GM21381 (cell line): Measurements from ENCODE around the gene FARP2.

Experiments
- ATAC-seq: cut with Tn5 transposase; IDR thresholded peaks from one replicate; pipeline ENCODE4 v1.9.1; 2021; ENCODE audit warnings: mild to moderate bottlenecking, moderate library complexity; ENCODE audit not compliant: unreplicated experiment

FARP2 gene

GRCh38 chr2:241324775-241325174 lies 31.3 kb upstream of the FARP2 start:
- ATAC-seq = no peak

- ATAC-seq = no peak
Observed at GRCh38 chr2:241325257-241325656, 30.8 kb upstream of the FARP2 start.

- ATAC-seq = no peak
Observed at GRCh38 chr2:241329669-241330615, 26.1 kb upstream of the FARP2 start.

- no peak for ATAC-seq
Observed at GRCh38 chr2:241330616-241330981, 25.5 kb upstream of the FARP2 start.

DNA sequence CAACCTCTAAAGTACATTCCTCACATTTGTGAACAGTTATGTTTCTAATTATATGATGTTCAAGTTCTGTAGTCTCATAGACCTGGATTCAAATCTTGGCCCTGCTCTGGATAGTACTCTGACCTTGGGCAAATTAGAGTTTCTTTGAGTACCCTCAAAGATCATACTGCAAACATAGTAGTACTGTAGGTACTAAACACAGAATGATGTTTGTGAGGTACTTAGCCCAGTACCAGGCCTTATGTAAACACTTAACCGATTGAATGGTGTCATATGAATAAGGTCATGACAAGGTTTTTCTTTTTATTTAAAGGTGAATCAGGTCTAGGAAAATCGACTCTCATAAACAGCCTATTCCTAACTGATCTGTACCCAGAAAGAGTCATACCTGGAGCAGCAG lies 21.3 kb upstream of the FARP2 start:
- no peak for ATAC-seq

GRCh38 chr2:241339839-241340630 lies 16.1 kb upstream of the FARP2 start:
- no peak for ATAC-seq

DNA sequence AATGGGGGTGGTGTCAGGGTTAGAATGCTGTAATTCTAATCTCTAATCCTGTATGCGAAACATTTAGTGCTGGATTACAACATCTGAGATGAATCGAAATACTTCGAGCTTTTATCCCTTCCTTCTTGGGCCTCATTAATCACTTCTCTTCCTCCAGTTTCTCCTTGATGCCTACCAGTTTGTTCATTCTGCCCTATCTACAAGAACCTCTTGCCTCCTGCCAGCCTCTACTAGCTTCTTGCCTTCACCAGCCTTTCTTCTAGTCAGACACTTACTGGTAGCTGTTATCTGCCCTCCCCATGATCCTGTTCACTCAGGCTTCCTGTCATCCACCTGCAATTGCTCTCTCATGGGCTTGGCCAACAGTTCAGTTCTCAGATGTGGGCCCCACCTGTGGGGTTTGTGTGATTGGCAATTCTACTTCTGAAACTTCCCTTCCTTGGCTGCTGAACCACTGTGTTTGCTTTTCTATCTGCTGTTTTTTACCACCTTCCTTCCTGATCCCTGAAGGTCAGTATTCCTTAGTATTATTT lies 15.4 kb upstream of the FARP2 start:
- no peak for ATAC-seq

- ATAC-seq = no peak
Observed at GRCh38 chr2:241344925-241345651, 11.0 kb upstream of the FARP2 start.

DNA sequence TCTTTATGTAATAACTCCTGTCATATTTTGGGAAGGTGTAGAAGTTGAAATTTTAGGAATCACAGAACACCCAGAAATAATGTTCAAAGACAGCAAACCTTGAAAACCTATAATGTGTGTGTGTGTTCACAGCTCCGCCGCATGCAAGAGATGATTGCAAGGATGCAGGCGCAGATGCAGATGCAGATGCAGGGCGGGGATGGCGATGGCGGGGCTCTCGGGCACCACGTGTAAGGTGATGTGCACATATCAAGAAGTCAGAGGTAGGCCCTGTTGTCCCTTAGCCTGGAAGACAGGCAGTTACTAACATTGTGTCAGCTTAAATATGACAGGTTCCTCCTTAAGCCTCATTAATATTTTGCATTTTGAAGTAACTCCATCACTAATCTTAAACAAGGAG lies 6.1 kb upstream of the FARP2 start:
- no peak for ATAC-seq

DNA sequence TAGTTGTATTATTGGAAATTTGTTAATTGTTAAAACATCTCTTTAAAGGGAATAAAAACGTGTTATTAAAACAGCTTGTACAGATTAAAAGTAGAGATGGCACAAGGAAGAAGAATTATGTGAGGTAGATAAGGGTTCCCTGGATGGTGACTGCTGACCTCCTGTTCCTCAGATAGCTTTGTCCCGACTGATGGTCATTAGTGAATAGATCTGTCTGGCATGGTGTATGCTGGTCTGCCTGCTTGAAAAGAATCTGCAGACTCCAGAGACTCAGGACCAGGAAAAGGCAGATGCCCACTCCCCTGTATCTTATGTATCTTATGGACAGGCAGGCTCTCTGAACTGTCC lies 5.6 kb upstream of the FARP2 start:
- no peak for ATAC-seq

DNA sequence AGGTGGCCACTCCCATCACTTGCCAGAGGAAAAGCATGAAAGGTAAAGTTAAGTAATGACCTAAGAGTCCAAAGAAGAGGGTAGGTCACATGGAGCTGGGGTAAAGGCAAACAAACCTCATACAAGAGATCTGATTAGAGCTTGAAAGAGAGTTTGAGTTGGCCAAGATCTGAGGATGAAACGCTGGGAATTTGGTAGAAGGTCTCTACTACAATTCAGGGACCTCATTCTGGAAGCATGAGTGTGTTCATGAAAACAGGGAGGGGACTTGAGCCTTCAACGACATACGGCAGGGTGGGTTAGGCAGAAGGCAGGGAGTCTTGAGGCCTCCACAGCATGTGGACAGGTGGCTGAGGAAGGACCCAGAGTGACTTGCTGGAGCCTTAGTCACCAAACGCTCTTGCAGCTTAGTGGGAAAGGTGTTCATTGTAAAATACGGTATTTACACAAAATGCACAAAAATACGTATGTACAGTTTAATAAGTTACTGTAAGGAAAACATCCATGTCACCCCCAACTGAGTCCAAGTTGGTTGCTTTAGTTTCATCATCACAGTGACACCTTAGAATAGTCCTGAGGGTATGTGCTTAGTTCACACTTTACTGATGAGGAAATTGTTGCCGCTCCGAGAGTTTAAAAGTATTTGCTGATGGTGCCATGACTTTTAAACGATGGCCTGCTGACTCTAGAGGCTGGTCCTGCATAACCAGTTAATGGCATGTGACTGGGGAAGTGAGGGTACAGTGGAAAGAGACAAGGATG lies 5.0 kb upstream of the FARP2 start:
- no peak for ATAC-seq

DNA sequence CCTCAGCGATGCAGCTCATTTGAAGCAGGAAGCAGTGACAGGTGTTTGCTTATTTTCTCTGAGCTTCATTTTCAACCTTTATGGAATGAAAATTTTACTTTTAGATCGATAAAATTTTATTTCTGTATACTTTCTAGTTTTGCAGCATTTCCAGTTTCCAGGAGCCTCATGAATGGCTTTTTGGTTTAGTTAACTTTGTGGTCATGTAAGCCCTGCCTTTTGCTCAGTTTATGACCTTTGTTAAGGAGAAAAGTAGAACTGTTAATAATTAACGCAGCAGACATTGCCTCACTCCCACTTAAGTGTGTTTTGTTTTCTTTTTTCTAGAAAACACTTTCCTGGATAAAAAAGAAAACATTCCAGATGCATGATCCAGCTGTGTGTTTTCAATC lies 4.4 kb upstream of the FARP2 start:
- no peak for ATAC-seq

DNA sequence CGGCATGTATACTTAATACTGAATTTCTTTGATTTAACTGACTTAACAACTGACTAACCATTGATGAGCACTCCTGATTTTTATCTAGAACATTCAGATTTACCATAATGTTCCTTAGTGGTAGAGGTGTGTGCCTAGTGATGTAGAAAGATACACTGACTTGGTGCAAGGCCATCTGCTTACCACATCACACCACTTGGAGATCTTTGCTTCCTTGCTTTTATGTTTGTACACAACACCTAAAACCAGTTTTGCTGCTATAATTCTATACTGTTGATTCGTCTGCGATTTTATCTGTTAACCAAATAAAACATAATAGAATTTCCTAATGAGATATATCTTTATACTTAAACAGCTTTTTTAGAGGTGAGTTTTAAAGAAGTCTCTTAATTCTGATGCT lies 3.9 kb upstream of the FARP2 start:
- ATAC-seq = no peak

GRCh38 chr2:241354668-241355658 lies 1.1 kb upstream of the FARP2 start:
- ATAC-seq = no peak

GRCh38 chr2:241356871-241357260 lies 781 bp downstream of the FARP2 start:
- ATAC-seq = no peak

GRCh38 chr2:241357531-241357930 lies 1.4 kb downstream of the FARP2 start:
- ATAC-seq = no peak

DNA sequence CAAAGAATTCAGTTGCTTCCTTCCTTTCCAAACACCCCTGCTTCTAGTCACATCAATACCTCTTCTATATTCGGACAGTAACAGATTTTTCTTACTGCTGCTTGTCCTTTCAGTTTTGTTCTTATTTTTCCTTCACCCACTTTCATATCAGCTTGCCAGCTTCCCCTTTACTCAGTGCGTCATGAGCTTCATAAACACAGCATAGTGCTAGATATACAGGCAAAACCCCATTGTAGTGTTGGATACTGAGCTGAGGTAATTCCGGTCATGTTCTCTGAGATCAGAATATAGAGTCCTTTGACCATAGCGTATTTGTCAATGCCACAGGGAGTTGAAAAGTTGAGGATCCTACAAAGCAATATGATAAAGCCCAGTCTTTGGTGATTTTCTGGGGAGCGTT lies 2.4 kb downstream of the FARP2 start:
- ATAC-seq = peak; percentile 28

DNA sequence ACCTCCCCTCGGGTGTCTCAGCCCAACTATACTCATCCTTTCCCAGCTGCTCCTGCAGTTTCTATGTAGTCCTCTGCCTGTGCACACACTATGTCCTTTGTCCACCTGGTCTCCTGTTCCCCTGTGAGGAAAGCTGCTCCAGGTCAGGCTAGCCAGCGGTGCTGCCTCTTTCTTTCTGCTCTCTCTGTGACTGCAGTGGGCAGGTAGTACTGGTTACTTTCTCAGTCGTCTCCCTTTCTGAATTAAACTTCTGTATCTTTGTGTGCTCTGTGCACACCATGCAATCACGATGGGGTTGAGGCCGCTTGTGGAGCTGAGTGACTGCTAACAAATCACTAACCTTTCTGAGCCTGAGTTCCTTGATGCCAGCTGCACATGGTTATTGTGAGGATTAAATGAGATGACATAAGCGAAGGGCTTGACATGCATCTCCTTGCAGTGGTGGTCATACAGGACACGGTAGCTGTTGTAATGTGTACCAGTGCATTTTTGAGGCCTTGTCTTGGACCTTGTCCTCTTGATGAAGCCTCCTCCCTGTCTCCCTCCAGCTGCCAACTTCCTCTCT lies 3.5 kb downstream of the FARP2 start:
- no peak for ATAC-seq

- no peak for ATAC-seq
Observed at GRCh38 chr2:241363426-241363825, 7.3 kb downstream of the FARP2 start.
